Measurements from ENCODE around the gene MSRB3. TPM values are rescaled to one million over a fixed set of nuclear protein-coding genes. Genes with fewer than 3 reads are reported as not detected.

MSRB3 gene
- total RNA-seq, 1 experiment from 2014 or later: 1.8 TPM

GRCh38 chr12:65500091-65500900 lies 221.8 kb downstream of the MSRB3 start:
- no peak overlapping the region for H3K4me3 Mint-ChIP-seq
- no peaks in the 10 kb centered on the region for H3K9me3 Mint-ChIP-seq
- ATAC-seq (no peak), DNase-seq (ENCODE audit: low spot score) (no peak)
- CTCF ChIA-PET: no interaction called here
- POLR2A ChIA-PET: no interaction called here
- H3K27me3 Mint-ChIP-seq (ENCODE audit: low read depth): no peaks in the 10 kb centered on the region; the same call in 1 of the 2 replicates
- TF ChIP-seq KAT7 (CRISPR knock-in tag; IDR thresholded peaks at IDR 0.05; ENCODE audit: borderline replicate concordance) (no peak), NFYB (CRISPR knock-in tag; conservative IDR thresholded peaks at IDR 0.05; ENCODE audit: low read depth) (no peak)
- H3K36me3 Mint-ChIP-seq: no peaks in the 10 kb centered on the region
- H3K4me1 Mint-ChIP-seq: peaks cover 1% of the 10 kb centered on the region; the same call in 1 of the 2 replicates
- no peak overlapping the region for H3K27ac Mint-ChIP-seq

- Mint-ChIP-seq H3K27me3 (ENCODE audit: low read depth) (peaks cover 2% of the 10 kb centered on the region; the same call in 1 of the 2 replicates), H3K4me1 (0 out of 2 replicates have a peak, but pooled peaks cover 3% of the 10 kb centered on the region), H3K27ac (no peak overlapping the region), H3K4me3 (no peak overlapping the region), H3K9me3 (no peaks in the 10 kb centered on the region), H3K36me3 (no peaks in the 10 kb centered on the region)
- POLR2A ChIA-PET: no interaction called here
- no peak for TF ChIP-seq GABPB1 (CRISPR knock-in tag; IDR thresholded peaks at IDR 0.05)
- TF ChIP-seq, protein P1, sequence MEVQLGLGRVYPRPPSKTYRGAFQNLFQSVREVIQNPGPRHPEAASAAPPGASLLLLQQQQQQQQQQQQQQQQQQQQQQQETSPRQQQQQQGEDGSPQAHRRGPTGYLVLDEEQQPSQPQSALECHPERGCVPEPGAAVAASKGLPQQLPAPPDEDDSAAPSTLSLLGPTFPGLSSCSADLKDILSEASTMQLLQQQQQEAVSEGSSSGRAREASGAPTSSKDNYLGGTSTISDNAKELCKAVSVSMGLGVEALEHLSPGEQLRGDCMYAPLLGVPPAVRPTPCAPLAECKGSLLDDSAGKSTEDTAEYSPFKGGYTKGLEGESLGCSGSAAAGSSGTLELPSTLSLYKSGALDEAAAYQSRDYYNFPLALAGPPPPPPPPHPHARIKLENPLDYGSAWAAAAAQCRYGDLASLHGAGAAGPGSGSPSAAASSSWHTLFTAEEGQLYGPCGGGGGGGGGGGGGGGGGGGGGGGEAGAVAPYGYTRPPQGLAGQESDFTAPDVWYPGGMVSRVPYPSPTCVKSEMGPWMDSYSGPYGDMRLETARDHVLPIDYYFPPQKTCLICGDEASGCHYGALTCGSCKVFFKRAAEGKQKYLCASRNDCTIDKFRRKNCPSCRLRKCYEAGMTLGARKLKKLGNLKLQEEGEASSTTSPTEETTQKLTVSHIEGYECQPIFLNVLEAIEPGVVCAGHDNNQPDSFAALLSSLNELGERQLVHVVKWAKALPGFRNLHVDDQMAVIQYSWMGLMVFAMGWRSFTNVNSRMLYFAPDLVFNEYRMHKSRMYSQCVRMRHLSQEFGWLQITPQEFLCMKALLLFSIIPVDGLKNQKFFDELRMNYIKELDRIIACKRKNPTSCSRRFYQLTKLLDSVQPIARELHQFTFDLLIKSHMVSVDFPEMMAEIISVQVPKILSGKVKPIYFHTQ (CRISPR knock-in tag; IDR thresholded peaks at IDR 0.05): no peak
- no peak for TF ChIP-seq E2F4 (CRISPR knock-in tag; IDR thresholded peaks at IDR 0.05; ENCODE audit: borderline replicate concordance, low read depth)
- TF ChIP-seq ZNF671 (CRISPR knock-in tag; IDR thresholded peaks at IDR 0.05): no peak
- no peak for TF ChIP-seq ELF4 (CRISPR knock-in tag; IDR thresholded peaks at IDR 0.05; ENCODE audit: low read depth)
- no peak for TF ChIP-seq RORB (CRISPR knock-in tag; IDR thresholded peaks at IDR 0.05)
- TF ChIP-seq, protein P2, sequence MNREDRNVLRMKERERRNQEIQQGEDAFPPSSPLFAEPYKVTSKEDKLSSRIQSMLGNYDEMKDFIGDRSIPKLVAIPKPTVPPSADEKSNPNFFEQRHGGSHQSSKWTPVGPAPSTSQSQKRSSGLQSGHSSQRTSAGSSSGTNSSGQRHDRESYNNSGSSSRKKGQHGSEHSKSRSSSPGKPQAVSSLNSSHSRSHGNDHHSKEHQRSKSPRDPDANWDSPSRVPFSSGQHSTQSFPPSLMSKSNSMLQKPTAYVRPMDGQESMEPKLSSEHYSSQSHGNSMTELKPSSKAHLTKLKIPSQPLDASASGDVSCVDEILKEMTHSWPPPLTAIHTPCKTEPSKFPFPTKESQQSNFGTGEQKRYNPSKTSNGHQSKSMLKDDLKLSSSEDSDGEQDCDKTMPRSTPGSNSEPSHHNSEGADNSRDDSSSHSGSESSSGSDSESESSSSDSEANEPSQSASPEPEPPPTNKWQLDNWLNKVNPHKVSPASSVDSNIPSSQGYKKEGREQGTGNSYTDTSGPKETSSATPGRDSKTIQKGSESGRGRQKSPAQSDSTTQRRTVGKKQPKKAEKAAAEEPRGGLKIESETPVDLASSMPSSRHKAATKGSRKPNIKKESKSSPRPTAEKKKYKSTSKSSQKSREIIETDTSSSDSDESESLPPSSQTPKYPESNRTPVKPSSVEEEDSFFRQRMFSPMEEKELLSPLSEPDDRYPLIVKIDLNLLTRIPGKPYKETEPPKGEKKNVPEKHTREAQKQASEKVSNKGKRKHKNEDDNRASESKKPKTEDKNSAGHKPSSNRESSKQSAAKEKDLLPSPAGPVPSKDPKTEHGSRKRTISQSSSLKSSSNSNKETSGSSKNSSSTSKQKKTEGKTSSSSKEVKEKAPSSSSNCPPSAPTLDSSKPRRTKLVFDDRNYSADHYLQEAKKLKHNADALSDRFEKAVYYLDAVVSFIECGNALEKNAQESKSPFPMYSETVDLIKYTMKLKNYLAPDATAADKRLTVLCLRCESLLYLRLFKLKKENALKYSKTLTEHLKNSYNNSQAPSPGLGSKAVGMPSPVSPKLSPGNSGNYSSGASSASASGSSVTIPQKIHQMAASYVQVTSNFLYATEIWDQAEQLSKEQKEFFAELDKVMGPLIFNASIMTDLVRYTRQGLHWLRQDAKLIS (CRISPR knock-in tag; IDR thresholded peaks at IDR 0.05; ENCODE audit: borderline replicate concordance): no peak
- ATAC-seq (no peak), DNase-seq (ENCODE audit: low spot score) (no peak)
- CTCF ChIA-PET: no interaction called here
Measured at GRCh38 chr12:65501093-65501621, 222.7 kb downstream of the MSRB3 start.

GRCh38 chr12:65501935-65502334 lies 223.5 kb downstream of the MSRB3 start:
- no peaks in the 10 kb centered on the region for H3K36me3 Mint-ChIP-seq
- DNase-seq (ENCODE audit: low spot score) (no peak), ATAC-seq (no peak)
- 0 out of 2 replicates have a peak, but pooled peaks cover 3% of the 10 kb centered on the region for H3K4me1 Mint-ChIP-seq
- ChIA-PET CTCF (no interaction called here), POLR2A (no interaction called here)
- no peak overlapping the region for H3K27ac Mint-ChIP-seq
- H3K4me3 Mint-ChIP-seq: no peak overlapping the region
- H3K27me3 Mint-ChIP-seq (ENCODE audit: low read depth): peaks cover 4% of the 10 kb centered on the region; the same call in 1 of the 2 replicates
- no peaks in the 10 kb centered on the region for H3K9me3 Mint-ChIP-seq
- TF ChIP-seq STAT6 (CRISPR knock-in tag; conservative IDR thresholded peaks at IDR 0.05; ENCODE audit: low read depth) (no peak), TEAD1 (CRISPR knock-in tag; IDR thresholded peaks at IDR 0.05) (no peak), NR3C1 (CRISPR knock-in tag; conservative IDR thresholded peaks at IDR 0.05; ENCODE audit: low read depth) (no peak), NFATC4 (CRISPR knock-in tag; IDR thresholded peaks at IDR 0.05) (no peak), TEAD4 (CRISPR knock-in tag; IDR thresholded peaks at IDR 0.05) (no peak), MYBL2 (CRISPR knock-in tag; IDR thresholded peaks at IDR 0.05) (no peak), ETV6 (CRISPR knock-in tag; IDR thresholded peaks at IDR 0.05) (no peak)
- TF ChIP-seq, protein P3, sequence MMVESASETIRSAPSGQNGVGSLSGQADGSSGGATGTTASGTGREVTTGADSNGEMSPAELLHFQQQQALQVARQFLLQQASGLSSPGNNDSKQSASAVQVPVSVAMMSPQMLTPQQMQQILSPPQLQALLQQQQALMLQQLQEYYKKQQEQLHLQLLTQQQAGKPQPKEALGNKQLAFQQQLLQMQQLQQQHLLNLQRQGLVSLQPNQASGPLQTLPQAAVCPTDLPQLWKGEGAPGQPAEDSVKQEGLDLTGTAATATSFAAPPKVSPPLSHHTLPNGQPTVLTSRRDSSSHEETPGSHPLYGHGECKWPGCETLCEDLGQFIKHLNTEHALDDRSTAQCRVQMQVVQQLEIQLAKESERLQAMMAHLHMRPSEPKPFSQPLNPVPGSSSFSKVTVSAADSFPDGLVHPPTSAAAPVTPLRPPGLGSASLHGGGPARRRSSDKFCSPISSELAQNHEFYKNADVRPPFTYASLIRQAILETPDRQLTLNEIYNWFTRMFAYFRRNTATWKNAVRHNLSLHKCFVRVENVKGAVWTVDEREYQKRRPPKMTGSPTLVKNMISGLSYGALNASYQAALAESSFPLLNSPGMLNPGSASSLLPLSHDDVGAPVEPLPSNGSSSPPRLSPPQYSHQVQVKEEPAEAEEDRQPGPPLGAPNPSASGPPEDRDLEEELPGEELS (CRISPR knock-in tag; IDR thresholded peaks at IDR 0.05): no peak
